Neural progenitor cell (in vitro differentiated cells): ENCODE data around the gene TMEM178B. TPM values are rescaled to one million over a fixed set of nuclear protein-coding genes. Genes with fewer than 3 reads are reported as not detected.
A peak's percentile ranks its signal among the peaks of the same experiment; 100 is the strongest.

Experiments used
- DNase-seq: peaks from one replicate; pipeline ENCODE4 v3.0.0-alpha.2; 2016; ENCODE audit warnings: low spot score
- H2AFZ ChIP-seq: fragments of 200-600 bp; sonication (generic); replicated peaks from 2 replicates; pipeline ENCODE4 v1.6.1; 2016; ENCODE audit warnings: antibody characterized with exemption
- H3F3A ChIP-seq: fragments of 200-600 bp; sonication (generic); 2 replicates; pipeline ENCODE4 v1.6.1; 2016; ENCODE audit warnings: antibody characterized with exemption, low read depth
- H3K27ac ChIP-seq: fragments of 200-600 bp; sonication (generic); 2 replicates; pipeline ENCODE4 v1.5.1; 2016; ENCODE audit warnings: mild to moderate bottlenecking
- H3K27me3 ChIP-seq: fragments of 200-600 bp; sonication (generic); 2 replicates; pipeline ENCODE4 v1.6.1; 2016; ENCODE audit warnings: mild to moderate bottlenecking, moderate library complexity
- H3K36me3 ChIP-seq: fragments of 200-600 bp; sonication (generic); 2 replicates; pipeline ENCODE4 v1.5.1; 2016
- H3K4me1 ChIP-seq: fragments of 200-600 bp; sonication (generic); 2 replicates; pipeline ENCODE4 v1.6.1; 2016; ENCODE audit warnings: mixed run types
- H3K4me2 ChIP-seq: fragments of 200-600 bp; sonication (generic); 2 replicates; pipeline ENCODE4 v1.6.1; 2016
- H3K4me3 ChIP-seq: fragments of 200-600 bp; sonication (generic); 2 replicates; pipeline ENCODE4 v1.5.1; 2016
- H3K79me2 ChIP-seq: fragments of 200-600 bp; sonication (generic); 2 replicates; pipeline ENCODE4 v1.6.1; 2016; ENCODE audit warnings: low read depth
- H3K9ac ChIP-seq: fragments of 200-600 bp; sonication (generic); 2 replicates; pipeline ENCODE4 v1.6.1; 2016
- H3K9me3 ChIP-seq: fragments of 200-600 bp; sonication (generic); 2 replicates; pipeline ENCODE4 v1.5.1; 2016; ENCODE audit warnings: low read depth
- H4K20me1 ChIP-seq: fragments of 200-600 bp; sonication (generic); 2 replicates; pipeline ENCODE4 v1.6.1; 2016; ENCODE audit warnings: low read depth
- H3K27ac Mint-ChIP-seq: 3 replicates; pipeline ENCODE4 v1.8.0; 2021; ENCODE audit warnings: mixed read lengths
- H3K27me3 Mint-ChIP-seq: 2 replicates; pipeline ENCODE4 v1.8.0; 2022; ENCODE audit warnings: low read depth, mild to moderate bottlenecking, inconsistent platforms, moderate library complexity, mixed read lengths; ENCODE audit not compliant: insufficient read depth
- H3K36me3 Mint-ChIP-seq: 3 replicates; pipeline ENCODE4 v1.8.0; 2021; ENCODE audit warnings: mixed read lengths
- H3K4me1 Mint-ChIP-seq: 3 replicates; pipeline ENCODE4 v1.8.0; 2021; ENCODE audit warnings: mixed read lengths
- H3K4me3 Mint-ChIP-seq: 3 replicates; pipeline ENCODE4 v1.8.0; 2021; ENCODE audit warnings: mild to moderate bottlenecking, moderate library complexity, mixed read lengths
- H3K9me3 Mint-ChIP-seq: 3 replicates; pipeline ENCODE4 v1.8.0; 2020; ENCODE audit warnings: mixed read lengths
- EZH2 ChIP-seq: fragments of 200-600 bp; sonication (generic); IDR thresholded peaks from 2 replicates; pipeline ENCODE4 v1.6.1; 2017; ENCODE audit warnings: antibody characterized with exemption, mild to moderate bottlenecking, moderate library complexity
- EZH2phosphoT487 ChIP-seq: fragments of 200-600 bp; sonication (generic); IDR thresholded peaks from 2 replicates; pipeline ENCODE4 v1.6.1; 2017; ENCODE audit warnings: antibody characterized with exemption
- total RNA-seq: library from RNA; depleted of rRNA; stranded (reverse); fragments of >200 nt; gene quantifications from 2 replicates; pipeline ENCODE4 v1.2.3, GENCODE V29; 2015; ENCODE audit warnings: low replicate concordance
- TF ChIP-seq, protein P1 (sequence below): fragments of 200-600 bp; sonication (generic); IDR thresholded peaks from 2 replicates; pipeline ENCODE4 v1.5.1; 2017; ENCODE audit warnings: antibody characterized with exemption, mild to moderate bottlenecking

TMEM178B gene
- total RNA-seq, 1 donor from 2014 or later = 2.9 TPM

- H3K9me3 ChIP-seq = no peaks in the 10 kb centered on the region
- H3K27ac ChIP-seq = no peak overlapping the region
- H3K9me3 Mint-ChIP-seq = no peaks in the 10 kb centered on the region
- peaks cover 12% of the 10 kb centered on the region for H3K4me1 ChIP-seq
- no peaks in the 10 kb centered on the region for H3K36me3 ChIP-seq
- peaks cover 13% of the 10 kb centered on the region for H3K4me1 Mint-ChIP-seq
- H2AFZ ChIP-seq = no peak overlapping the region
- no peak for DNase-seq
- no peaks in the 10 kb centered on the region for H3K36me3 Mint-ChIP-seq
- no peak overlapping the region for H3K4me2 ChIP-seq
- TF ChIP-seq EZH2phosphoT487 (no peak), EZH2 (no peak)
- TF ChIP-seq, protein P1, sequence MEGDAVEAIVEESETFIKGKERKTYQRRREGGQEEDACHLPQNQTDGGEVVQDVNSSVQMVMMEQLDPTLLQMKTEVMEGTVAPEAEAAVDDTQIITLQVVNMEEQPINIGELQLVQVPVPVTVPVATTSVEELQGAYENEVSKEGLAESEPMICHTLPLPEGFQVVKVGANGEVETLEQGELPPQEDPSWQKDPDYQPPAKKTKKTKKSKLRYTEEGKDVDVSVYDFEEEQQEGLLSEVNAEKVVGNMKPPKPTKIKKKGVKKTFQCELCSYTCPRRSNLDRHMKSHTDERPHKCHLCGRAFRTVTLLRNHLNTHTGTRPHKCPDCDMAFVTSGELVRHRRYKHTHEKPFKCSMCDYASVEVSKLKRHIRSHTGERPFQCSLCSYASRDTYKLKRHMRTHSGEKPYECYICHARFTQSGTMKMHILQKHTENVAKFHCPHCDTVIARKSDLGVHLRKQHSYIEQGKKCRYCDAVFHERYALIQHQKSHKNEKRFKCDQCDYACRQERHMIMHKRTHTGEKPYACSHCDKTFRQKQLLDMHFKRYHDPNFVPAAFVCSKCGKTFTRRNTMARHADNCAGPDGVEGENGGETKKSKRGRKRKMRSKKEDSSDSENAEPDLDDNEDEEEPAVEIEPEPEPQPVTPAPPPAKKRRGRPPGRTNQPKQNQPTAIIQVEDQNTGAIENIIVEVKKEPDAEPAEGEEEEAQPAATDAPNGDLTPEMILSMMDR = no peak
- no peaks in the 10 kb centered on the region for H3K27me3 ChIP-seq
- H3K27ac Mint-ChIP-seq = no peak overlapping the region
- H3K4me3 Mint-ChIP-seq = no peak overlapping the region
- peaks cover 4% of the 10 kb centered on the region for H3K27me3 Mint-ChIP-seq
- H3K4me3 ChIP-seq = no peak overlapping the region
- H4K20me1 ChIP-seq = no peaks in the 10 kb centered on the region
- peaks cover 8% of the 10 kb centered on the region for H3F3A ChIP-seq
- no peaks in the 10 kb centered on the region for H3K79me2 ChIP-seq
- no peak overlapping the region for H3K9ac ChIP-seq
Measured at GRCh38 chr7:141352955-141353354, 279.1 kb downstream of the TMEM178B start.

- no peak for DNase-seq
- no peaks in the 10 kb centered on the region for H3K9me3 Mint-ChIP-seq
- Histone ChIP-seq H3K4me2 (peak overlapping the region; percentile 53), H3K4me1 (peaks cover 18% of the 10 kb centered on the region), H3K4me3 (no peak overlapping the region), H4K20me1 (no peaks in the 10 kb centered on the region), H3K36me3 (no peaks in the 10 kb centered on the region), H3K27me3 (no peaks in the 10 kb centered on the region), H3K9ac (no peak overlapping the region), H3K27ac (no peak overlapping the region), H3K9me3 (no peaks in the 10 kb centered on the region), H3K79me2 (no peaks in the 10 kb centered on the region), H2AFZ (no peak overlapping the region), H3F3A (peaks cover 8% of the 10 kb centered on the region)
- peaks cover 13% of the 10 kb centered on the region for H3K4me1 Mint-ChIP-seq
- peak overlapping the region; percentile 30 for H3K27ac Mint-ChIP-seq
- TF ChIP-seq EZH2 (no peak), EZH2phosphoT487 (no peak)
- TF ChIP-seq, protein P1 = no peak
- no peaks in the 10 kb centered on the region for H3K36me3 Mint-ChIP-seq
- H3K4me3 Mint-ChIP-seq = no peak overlapping the region
- H3K27me3 Mint-ChIP-seq = peaks cover 4% of the 10 kb centered on the region
Measured at GRCh38 chr7:141354251-141354650, 280.4 kb downstream of the TMEM178B start.

- Mint-ChIP-seq H3K4me1 (peaks cover 13% of the 10 kb centered on the region), H3K36me3 (no peaks in the 10 kb centered on the region), H3K9me3 (no peaks in the 10 kb centered on the region), H3K27ac (peak overlapping the region; percentile 43), H3K27me3 (peaks cover 4% of the 10 kb centered on the region), H3K4me3 (no peak overlapping the region)
- Histone ChIP-seq H3K4me3 (no peak overlapping the region), H3K27ac (peak overlapping the region; percentile 20), H3K36me3 (no peaks in the 10 kb centered on the region), H3K4me1 (peaks cover 19% of the 10 kb centered on the region), H4K20me1 (no peaks in the 10 kb centered on the region), H3K9me3 (no peaks in the 10 kb centered on the region), H3K9ac (no peak overlapping the region), H2AFZ (no peak overlapping the region), H3K27me3 (no peaks in the 10 kb centered on the region), H3K4me2 (peak overlapping the region; percentile 53), H3K79me2 (no peaks in the 10 kb centered on the region), H3F3A (peaks cover 8% of the 10 kb centered on the region)
- DNase-seq = no peak
- TF ChIP-seq EZH2phosphoT487 (no peak), EZH2 (no peak)
- TF ChIP-seq, protein P1 = no peak
Measured at GRCh38 chr7:141355032-141355431, 281.2 kb downstream of the TMEM178B start.
